NCI-H345 treated with DMSO at 0.1 percent for 48 hours (cell line): ENCODE results near the gene SDHD.

Source experiments
- DNase-seq: peaks from one replicate; lab custom pipeline; 2025; ENCODE audit not compliant: unreplicated experiment; lab: John Stamatoyannopoulos, UW

The SDHD gene

DNA sequence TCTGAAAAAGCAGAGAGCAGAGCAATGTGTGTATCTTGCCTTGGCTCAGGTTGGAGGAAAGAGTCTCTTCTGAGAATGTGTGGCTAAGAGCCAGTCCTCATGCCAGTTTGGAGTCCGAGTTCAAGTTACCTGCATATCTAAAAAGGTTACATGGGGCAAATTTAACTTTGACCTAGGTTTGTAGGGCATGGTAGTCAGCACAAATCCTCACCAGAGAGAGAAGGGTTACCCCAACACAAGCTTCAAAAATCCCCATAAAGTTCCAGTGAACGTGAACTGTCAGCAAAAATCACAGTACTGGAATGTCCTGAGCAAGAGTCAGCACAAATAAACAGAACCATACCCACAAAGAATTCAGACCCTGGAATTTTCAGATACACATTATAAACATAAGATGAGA lies 13.8 kb downstream of the SDHD start:
- DNase-seq: no peak

DNA sequence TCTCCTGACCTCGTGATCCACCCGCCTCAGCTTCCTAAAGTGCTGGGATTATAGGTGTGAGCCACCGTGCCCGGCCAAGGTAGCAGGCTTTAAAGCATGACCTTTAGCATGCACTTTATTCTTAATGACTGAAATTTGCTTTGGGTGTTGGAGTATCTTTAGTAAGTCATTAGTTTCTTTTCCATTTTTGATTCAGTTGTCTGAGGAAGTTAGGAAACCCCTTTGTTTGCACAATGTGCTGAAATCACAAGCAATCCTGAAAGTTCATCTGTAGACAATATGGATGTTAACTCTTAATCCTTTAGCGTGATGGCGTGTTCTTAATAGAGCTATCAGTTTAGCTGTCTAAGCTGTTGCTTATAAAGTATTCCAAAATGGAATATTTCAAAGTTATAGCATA lies 16.8 kb downstream of the SDHD start:
- no peak for DNase-seq

DNA sequence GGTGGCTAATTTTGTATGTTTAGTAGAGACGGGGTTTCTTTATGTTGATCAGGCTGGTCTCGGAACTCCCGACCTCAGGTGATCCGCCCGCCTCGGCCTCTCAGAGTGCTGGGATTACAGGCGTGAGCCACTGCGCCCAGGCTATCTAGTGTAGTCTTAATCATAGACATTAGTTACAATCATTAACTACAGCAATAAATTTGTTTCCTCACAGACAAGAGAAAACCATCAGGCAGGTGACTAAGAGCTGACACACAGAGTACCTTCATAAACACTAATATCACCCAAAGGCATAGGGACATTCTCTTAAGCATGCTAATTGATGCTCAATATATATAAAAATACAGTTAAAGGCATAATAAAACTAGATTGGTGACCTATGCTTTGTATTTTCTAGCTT lies 19.4 kb downstream of the SDHD start:
- DNase-seq: no peak

DNA sequence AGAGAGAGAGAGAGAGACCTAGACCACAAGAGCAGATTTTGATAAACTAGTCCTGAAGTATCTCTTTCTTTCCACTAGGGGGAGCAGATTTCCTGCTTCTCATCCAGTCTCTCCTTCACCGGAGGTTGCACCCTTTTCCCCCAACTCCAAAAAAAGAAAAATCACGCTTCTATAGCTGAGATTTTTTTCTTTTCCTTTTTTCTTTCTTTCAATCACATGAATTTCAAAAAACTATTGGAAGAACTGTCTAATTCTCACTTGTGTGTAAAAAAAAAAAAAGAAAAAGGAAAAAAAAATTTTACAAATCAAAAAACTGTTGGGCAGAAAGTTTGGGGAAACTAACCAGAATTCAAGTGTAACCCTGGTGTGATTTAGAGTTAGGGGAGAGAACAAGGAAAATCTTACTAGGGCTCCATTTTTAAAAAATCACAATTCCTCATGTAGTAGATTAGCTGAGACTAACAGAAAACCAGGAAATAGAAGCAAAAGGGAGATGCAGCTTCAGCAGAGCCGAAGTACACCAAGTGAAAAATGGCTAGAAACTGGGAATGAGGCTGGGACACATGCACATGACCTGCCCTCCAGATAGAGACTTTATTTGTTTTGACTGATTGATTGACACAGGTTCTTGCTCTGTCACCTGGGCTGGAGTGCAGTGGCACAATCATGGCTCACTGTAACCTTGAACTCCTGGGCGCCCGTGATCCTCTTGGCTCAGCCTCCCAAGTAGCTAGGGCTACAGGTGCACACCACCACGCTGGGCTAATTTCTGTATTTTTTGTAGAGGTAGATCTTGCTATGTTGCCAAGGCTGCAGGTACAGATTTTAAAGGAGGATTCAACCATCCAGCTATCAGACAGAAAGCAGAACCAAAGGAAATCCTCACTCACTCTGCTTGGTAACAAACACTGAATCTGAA lies 27.1 kb downstream of the SDHD start:
- peak; percentile 65 for DNase-seq

DNA sequence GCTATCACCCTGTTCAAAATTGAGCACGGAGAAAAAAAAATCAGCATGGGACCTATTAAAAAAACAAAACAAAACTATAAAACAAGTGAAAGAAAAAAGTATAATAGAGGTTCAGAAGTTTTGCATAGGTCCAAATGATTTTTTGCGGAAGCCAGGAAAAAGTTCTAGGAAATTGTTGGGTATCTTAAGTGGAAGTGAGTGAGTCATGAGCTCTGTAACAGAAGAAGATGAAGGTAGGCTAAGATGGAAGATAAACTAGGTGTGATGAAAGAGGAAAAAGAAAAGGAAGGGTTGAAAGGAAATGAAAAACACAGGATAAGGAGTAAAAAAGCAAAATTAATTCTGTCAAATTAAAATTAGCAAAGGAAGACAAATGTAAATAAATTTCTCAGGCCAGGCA lies 27.8 kb downstream of the SDHD start:
- DNase-seq: no peak

DNA sequence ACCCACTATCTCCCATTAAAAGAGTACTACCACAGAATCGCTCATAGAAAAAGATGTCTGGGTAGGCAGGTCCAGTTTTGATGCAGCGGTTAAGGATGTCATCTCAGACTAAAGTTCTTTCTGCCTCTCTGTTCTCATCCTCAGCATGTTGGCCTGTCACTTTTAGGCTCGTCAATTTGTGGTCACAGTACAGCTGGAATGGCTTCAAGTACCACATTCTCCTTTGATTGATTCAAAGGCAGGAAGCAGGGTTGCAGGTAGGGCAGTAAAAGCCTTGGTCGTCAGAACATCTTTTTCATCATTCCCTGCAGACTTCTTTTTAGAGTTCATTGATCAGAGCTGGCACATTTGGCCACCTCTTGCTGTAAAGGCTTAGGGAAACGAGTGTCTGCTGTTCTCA lies 28.7 kb downstream of the SDHD start:
- DNase-seq: no peak

DNA sequence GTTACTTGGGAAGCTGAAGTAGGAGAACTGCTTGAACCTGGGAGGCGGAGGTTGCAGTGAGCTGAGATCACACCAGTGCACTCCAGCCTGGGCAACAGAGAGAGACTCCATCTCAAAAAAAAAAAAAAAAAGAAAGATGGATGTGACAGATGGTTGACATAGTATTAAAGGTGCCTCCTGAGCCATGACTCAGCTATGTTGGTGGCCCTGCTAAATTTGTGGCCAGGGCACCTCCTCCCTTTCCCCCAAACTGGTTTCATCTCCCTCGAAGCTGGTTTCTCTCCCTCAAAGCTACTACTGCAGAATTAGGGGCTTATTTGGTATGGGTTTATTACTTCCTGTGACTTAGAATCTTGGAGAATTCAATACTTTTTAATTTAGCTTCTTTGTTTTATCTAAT lies 31.5 kb downstream of the SDHD start:
- no peak for DNase-seq

DNA sequence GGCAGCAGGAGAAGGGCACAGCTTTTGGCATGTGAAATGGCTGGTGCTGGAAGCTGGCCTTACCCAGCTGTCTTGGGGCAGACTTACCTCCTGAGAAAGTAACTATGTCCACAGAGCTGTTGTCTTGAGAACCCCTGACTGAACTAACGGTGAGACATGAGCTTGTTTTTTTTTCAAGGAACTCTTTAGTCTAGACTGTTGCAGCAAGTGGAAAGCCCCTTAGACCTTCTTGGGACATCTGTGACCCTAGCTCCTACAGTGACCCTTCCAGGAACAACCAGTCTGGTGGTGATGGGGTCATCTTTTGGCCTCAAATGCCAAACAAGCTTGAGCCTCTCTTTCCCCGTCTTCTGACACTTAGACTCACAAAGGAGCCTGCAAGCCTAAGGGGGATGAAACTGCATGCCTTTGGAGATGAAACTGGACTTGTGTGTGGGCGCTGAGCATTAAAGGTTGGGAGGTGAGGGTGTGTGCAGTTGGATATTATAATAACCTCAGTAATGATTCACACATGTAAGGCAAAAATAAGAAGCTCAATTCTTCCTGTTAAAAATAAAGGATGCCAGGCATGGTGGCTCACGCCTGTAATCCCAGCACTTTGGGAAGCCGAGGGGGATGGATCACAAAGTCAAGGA lies 35.4 kb downstream of the SDHD start:
- DNase-seq: no peak

DNA sequence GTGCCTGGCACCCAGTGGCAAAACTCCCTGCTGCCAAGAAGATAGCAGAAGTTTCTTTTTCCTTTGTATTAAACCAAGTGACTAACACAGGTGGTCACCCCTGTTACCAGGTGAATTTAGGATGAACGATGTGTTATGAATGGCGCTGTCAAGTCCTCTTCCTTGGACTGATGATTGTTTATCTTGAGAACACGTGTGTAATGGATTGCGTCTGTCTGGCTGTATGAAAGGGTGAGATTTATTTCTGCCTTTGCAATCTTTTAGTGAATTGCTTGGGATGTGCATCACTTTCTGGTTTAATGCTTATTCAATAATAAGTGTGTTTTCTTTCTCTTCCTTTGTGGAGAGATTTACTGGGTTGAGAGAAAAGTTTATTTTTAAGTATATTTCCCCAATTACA lies 36.5 kb downstream of the SDHD start:
- DNase-seq: no peak

DNA sequence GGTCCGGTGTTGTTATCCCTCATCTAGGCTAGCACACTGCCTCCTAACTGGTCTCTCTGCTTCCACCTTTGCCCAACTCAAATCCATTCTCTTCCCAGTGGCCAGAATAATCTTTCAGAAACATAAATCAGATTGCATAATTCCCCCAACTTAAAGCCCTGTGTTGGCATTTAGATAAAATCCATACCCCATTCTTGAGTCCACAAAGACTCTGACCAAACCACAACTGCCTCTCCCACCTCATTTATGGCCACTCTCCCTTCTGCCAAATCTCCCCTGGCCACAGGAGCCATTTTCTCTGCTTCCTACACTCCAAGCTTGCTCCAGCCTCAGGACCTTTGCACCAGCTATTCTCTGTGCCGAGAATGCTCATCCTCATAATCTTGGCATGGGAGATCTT lies 40.4 kb downstream of the SDHD start:
- no peak for DNase-seq

DNA sequence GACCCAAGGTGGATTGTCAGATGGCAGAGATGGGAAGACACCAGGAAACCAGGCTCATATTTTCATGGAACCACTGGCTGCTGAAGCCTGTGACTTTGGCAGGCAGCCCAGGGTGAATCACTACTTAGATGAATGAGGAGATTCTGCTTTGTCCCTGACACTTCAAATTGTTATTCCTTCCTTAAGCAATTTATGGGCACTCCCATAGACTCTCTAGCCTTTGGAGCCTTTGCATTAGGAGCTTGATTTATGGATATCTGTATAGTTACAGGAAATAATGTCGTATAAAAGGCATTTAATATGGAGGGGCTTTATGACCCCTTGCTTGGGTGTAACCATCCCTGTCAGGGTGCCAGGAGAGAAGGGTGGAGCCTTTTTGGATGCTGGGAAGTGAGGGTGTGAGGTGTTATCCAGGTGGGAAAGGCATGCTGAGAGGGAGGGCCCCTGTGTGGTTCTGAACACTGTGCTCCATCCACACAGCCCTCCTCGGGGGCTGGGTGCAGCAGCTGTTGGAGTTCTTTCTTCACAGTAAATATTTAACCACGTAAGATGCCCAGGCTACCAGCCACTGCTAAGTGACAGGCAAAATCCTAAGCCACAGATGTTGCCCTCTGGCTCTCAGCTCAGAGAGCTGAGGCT lies 41.9 kb downstream of the SDHD start:
- DNase-seq: peak; percentile 89

DNA sequence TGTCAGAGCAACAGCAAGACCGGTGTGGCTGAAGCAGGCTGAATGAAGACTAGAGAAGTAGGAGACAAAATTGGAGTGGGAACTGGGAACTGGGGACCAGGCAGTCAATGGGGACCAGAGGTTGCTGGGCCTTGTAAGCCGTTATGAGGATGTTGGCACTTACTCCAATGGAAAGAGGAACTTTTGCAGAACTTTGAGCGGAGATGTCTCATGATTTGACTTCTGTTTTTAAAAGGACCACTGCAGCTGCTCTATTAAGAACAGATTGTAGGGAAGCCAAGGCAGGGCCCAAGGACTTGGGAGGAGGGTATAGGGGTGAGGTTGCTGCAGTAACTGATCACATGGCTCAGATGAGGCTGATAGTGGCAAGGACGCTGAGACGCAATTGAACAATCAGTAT lies 43.0 kb downstream of the SDHD start:
- DNase-seq: no peak

DNA sequence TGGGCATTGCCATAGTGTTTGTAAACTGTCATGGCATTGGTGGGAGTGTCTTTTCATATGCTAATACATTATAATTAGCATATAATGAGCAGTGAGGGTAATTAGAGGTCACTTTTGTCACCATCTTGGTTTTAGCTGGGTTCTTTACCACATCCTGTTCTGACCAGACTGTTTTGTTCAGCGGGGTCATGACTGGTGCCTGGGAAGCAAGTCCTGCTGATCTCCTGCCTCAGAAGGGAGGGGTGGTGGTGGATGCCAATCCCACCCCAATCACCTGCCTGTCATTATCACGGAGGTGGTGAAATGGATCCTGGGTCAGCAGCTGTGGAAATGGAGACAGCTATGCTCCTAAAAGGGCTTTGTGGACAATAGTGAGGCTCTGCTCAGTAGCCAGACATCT lies 46.1 kb downstream of the SDHD start:
- no peak for DNase-seq

DNA sequence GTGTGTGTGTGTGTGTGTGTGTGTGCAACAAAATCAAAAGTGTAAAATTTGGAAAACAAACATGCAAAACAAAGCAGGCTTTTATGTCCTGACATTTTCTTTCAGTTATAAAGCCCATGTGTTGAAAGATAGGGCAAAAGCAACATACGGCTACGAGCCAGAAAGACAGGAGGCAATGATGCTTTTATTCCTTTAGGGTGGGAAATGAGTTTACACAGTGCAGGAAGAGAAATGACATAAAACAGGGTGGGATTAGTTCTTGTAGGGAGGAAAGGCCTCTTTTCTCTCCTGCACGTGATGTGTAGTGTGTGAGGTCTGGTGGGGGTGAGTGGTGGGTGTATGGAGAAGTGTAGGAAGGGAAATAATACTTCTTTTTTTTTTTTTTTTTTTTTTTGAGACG lies 47.8 kb downstream of the SDHD start:
- DNase-seq: no peak

DNA sequence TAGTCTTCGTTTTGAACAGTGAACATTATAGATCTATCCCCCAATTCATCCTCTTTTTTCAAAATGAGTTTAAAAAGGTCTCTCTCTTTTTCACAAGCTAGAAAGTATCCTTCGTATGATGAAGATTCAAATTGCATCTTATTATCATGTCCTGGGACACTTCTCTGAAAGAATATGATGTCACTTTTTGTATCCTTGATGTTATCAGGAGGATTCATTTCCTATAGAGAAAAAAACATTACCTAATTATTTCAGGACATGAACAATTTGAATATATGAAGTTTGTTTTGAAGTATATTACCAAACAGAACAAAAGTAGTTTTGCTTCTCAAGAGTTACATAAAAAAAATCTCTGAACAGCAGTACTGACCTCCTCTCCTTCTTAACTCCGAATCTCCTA lies 56.9 kb downstream of the SDHD start:
- DNase-seq: no peak
